Left renal cortex interstitium (tissue), 4 donors: ENCODE data around the gene GINM1. TPM values are rescaled to one million over a fixed set of nuclear protein-coding genes. Genes with fewer than 3 reads are reported as not detected.

Experiments used
- DNase-seq, 4 donors: peaks; one replicate each; pipeline ENCODE4 v3.0.0-alpha.2; 2013; ENCODE audit warnings: low read depth in 4 of 4, low spot score in 2 of 4, missing footprints in 1 of 4
- polyA plus RNA-seq, 4 donors: library from polyadenylated mRNA; unstranded; fragments of 120-200 nt; gene quantifications; one replicate each; pipeline ENCODE4 v1.2.1, GENCODE V29; 2013; ENCODE audit not compliant: insufficient read length in 4 of 4

The GINM1 gene, protein sequence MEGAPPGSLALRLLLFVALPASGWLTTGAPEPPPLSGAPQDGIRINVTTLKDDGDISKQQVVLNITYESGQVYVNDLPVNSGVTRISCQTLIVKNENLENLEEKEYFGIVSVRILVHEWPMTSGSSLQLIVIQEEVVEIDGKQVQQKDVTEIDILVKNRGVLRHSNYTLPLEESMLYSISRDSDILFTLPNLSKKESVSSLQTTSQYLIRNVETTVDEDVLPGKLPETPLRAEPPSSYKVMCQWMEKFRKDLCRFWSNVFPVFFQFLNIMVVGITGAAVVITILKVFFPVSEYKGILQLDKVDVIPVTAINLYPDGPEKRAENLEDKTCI
- polyA plus RNA-seq, result 10 to 100 TPM; 80.4 to 99.1 (median 91.6) TPM

DNA sequence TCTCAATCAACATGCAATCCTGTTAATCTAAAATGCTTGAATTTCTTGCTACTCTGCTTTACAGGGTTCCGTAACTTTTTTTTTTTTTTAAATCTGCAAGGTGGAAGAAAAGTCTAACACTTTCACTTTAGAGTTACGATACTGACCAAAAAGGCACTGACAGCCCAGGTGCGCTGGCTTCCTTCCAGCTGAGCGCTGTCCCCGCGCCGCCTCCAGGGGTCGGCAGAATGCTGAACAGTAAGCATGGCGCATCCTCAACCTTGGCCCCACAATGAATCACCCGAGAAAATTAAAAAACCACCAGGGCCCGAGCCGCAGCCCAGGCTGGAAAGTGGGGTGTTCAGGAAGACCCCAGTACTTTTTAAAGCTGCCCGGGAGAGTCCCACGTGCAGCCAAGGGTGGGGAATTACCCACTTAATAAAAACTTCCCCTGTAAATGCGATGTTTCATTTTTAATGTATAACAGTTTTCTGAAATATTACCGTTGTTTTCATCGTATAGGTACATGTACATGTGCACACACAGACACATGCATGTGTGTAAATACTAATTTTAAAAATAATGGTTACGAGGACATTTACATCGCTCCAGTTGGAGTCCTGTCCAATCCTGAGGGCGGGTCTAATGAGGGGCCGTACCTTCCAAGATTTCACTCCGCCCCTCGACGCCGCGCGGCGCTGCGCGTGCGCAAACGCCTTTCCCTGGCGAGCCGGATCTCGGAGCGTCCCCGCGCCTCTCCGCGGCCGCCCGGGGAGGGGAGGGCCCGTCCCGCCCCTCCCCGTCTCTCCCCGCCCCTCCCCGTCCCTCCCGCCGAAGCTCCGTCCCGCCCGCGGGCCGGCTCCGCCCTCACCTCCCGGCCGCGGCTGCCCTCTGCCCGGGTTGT is at the start of gene GINM1:
GINM1 (plus strand) TSS at position 849 of the 883 bp plus-strand sequence. CDS start 40 bp downstream, outside the sequence.
- peak in 3 of 4 donors; percentile 85 to 95 (median 94) for DNase-seq

DNA sequence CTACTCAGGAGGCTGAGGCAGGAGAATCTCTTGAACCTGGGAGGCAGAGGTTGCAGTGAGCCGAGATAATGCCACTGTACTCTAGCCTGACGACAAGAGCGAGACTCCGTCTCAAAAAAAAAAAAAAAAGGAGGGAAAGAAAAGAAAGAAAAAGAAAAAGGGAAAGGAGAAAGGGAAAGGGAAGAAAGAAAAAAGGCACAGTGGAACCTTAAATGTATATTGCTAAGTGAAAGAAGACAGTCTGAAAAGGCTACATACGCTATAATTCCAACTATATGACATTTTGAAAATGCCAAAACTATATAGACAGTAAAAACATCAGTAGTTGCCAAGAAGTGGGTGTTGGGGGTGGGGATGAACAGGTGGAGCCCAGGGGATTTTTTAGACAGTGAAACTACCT is 36.5 kb upstream of the GINM1 start:
- DNase-seq, result no peak

- no peak for DNase-seq
Observed at GRCh38 chr6:149534742-149535141, 31.4 kb upstream of the GINM1 start.

GRCh38 chr6:149541139-149541538 is 25.0 kb upstream of the GINM1 start:
- DNase-seq, result no peak

GRCh38 chr6:149544646-149545257 is 21.4 kb upstream of the GINM1 start:
- no peak for DNase-seq

DNA sequence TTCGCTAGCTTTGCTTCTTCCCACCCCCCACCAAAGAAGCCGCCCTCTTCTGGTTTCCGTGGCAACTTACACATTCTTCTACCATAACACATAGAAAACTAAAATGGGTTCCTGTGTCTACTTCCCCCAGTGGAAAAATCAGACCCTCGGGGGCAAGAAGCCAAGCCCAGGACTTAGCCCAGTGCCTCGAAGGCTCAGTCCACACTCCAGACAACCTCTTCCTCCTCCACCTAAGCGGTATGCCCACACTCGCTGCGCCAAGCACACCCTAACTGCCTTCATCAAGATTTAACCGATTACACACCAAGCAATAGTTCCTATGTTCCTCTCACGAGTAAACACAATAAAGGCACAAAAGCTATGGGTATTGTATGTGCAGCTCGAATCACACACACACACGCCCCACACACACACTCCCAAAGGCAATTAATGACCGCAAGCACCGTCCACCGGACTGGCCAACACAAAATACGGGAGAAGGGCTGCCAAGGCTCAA is 20.9 kb upstream of the GINM1 start:
- DNase-seq, result peak in 2 of 4 donors; percentile 52 to 54

DNA sequence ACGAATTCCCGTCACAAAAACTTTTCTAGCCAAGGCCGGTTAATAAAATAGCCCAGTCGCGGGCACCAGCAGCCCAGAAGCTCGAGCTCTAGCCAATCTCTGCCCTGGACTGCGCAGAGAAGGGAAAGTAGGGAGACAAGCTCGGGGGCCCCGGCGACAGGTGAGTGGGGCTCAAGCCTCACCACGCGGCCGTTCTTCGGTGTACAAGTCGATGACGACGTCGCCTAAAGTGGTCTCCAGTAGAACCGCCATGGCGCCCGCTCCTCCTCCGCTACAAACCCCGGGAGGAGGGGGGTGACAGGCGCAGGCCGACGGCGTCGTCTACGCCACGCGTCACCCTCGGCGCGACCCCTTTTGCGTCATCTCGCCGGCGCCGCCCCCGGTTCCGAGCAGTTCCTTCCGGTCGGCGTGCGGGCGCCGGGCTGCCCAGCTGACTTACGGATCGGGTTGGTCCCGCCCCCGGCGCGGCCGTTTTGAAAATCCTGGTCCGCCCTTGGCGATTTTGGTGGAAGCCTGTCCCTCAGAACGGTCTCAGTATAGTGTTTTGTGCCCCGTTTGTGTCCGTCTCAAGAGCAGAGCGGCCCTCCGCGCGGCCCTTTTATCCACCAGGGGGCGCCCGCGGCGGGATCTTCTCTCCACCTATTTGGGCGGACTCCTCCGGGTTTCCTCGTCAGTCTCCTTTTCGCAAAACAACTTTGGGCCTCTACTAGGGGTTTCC is 20.3 kb upstream of the GINM1 start, which contains the start of gene PPIL4:
PPIL4 (minus strand) TSS at position 290 of the 718 bp plus-strand sequence; CDS start at position 252, 38 bp downstream.
- peak in 3 of 4 donors; percentile 77 to 92 (median 92) for DNase-seq

GRCh38 chr6:149551920-149552319 is 14.3 kb upstream of the GINM1 start:
- DNase-seq, result no peak

DNA sequence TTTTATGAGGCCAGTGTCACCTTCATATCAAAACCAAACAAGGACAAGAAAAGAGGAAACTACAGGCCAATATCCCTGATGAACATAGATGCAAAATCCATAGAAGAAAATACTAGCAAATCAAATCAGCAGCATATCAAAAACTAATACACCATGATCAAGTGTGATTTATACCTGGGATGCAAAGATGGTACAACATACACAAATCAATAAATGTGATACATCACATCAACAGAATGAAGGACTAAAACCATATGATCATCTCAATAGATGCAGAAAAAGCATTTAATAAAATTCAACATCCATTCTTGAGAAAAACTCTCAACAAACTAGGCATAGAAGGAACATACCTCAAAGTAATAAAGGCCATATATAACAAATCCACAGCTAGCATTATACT is 8.1 kb upstream of the GINM1 start:
- no peak for DNase-seq

- no peak for DNase-seq
Observed at GRCh38 chr6:149559389-149559788, 6.8 kb upstream of the GINM1 start.

GRCh38 chr6:149560736-149561135 is 5.4 kb upstream of the GINM1 start:
- no peak for DNase-seq

DNA sequence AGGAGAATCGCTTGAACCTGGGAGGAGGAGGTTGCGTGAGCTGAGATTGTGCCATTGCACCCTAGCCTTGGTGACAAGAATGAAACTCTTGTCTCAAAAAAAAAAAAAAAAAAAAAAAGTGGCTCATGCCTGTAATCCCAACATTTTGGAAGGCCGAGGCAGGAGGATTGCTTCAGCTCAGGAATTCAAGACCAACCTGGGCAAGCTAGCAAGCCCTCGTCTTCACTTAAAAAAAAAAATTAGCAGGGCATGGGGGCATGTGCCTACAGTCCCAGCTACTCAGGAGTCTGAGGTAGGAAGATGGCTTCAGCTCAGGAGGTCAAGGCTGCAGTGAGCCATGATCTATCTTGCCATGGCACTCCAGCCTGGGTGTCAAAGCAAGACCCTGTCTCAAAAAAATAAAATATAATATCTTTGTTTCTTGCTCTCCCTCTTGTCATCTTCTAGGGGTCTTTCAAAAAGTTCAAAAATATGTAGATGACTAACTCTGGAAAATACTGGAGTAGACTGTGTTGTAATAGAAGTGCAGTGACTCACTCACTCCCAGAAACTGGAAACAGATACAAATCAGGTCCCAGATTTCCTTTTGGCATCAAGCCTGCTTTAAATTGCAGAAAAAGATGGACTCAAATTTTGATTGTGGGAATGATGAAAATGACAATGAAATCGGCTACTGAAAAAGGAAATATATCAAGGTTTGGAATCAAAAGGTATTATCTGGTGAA is 2.8 kb upstream of the GINM1 start:
- DNase-seq, result no peak

DNA sequence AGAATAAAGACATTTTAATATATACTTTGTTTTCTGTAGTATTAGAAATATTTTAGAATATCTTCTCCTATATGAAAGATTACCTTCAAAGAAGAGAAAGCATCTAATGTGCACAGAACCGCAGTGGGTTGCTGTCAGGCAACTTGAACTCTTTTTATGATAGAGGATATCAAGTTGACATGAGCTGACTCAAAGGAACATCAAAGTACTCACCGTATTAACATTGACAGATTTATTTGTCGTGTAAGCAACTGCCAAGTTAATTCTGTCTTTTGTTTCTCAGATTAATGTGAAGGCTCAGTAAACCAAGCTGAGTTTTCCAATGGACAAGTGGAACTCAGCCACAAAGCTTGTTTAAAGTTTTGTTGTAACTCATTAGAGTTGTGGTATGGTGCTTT is 2.2 kb upstream of the GINM1 start:
- no peak for DNase-seq

DNA sequence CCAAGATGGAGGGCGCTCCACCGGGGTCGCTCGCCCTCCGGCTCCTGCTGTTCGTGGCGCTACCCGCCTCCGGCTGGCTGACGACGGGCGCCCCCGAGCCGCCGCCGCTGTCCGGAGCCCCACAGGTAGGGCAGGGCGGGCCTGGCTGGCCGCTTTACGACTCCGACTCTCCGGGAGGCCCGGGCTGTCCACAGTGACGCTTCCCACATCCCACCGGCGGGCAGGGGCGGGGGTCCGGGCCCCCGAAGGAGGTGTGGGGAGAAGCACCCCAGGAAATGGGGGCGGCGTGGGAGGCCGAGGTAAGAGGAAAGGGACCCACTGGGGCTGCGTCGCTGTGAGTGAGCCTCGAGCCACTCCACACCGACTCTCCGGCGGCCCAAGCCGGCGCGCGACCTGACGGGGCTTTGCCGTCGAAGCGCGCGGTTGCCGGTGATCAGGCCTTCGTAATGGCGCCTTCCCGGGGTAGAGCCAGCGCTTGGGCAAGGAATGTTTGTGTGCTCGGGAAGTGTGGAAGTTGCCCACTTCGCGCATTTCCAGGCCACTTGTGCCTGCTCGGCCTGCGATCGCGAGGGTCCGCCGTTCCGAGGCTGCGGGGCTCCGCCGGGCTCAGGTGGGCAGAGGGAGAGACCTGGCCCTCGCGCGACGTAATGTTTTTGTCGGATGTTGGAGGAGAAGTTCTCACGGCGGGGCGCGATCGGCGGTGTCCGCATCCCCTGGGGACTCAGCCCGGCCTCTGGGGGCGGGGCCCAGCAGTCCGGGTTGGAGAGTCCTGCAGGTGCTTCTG is 427 bp downstream of the GINM1 start:
- peak in 1 of 4 donors; percentile 45 for DNase-seq

- no peak for DNase-seq
Observed at GRCh38 chr6:149567194-149567586, 1.0 kb downstream of the GINM1 start.

- DNase-seq, result no peak
Observed at GRCh38 chr6:149567945-149568585, 1.9 kb downstream of the GINM1 start.

DNA sequence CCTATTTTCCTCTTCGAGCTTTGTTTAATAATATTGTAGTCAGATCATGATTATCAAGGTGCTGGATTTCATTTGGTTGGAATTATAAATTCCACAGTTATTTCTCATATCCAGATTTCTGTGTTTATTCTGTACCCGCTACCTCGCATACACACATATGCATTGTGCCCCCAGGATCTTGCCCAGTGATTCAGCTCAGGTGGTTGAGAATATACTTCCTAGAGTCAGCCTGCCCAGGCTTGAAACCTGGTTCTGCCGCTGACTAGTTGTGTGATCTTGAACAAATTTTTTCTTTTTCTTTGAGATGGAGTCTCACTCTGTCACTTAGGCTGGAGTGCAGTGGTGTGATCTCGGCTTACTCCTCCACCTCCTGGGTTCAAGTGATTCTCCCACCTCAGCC is 14.7 kb downstream of the GINM1 start:
- no peak for DNase-seq

DNA sequence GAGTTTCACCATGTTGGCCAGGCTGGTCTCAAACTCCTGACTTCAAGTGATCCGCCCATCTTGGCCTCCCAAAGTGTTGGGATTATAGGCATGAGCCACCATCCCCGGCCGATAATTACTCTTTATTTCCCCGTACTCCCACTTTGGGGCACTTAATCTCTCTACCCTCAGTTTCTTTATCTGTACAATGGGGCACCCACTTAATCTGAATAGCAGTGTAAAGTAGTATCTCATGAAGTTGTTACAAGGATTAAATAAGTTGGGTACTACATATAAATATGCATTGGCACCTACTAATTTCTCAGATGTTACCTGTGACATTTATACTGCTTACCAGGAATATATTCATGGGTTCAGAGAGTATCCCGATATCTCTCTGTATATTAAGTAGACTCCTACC is 15.2 kb downstream of the GINM1 start:
- no peak for DNase-seq
